Stimulated activated CD4-positive, alpha-beta T cell treated with anti-CD3 and anti-CD28 coated beads, TNF-alpha, amount 100 ng/mL, for 4 hours (primary cell): ENCODE results near the gene PIK3R5.
A peak's percentile ranks its signal among the peaks of the same experiment; 100 is the strongest.
"Not testable (repeated sequence)": the region's sequence is repeated elsewhere in the genome, so short reads cannot be mapped to it uniquely, and the experiment has no call there.

Experiments
- DNase-seq, 3 experiments: peaks; one replicate each; pipeline ENCODE4 v3.0.0-alpha.2; 2020; ENCODE audit warnings: low read depth in 3 of 3

The PIK3R5 gene

GRCh38 chr17:8985054-8985701, 19.7 kb upstream of the PIK3R5 start:
- DNase-seq, result no peak

- DNase-seq, result not testable (repeated sequence)
Measured at GRCh38 chr17:8984225-8984624, 18.7 kb upstream of the PIK3R5 start.

- no peak for DNase-seq
Measured at GRCh38 chr17:8981443-8981842, 15.9 kb upstream of the PIK3R5 start.

- no peak for DNase-seq
Measured at GRCh38 chr17:8979715-8980114, 14.2 kb upstream of the PIK3R5 start.

GRCh38 chr17:8976638-8977037, 11.1 kb upstream of the PIK3R5 start:
- DNase-seq, result no peak

- no peak for DNase-seq
Measured at GRCh38 chr17:8975091-8975725, 9.7 kb upstream of the PIK3R5 start.

- DNase-seq, result no peak
Measured at GRCh38 chr17:8969901-8970300, 4.4 kb upstream of the PIK3R5 start.

- no peak for DNase-seq
Measured at GRCh38 chr17:8968503-8968902, 3.0 kb upstream of the PIK3R5 start.

- no peak for DNase-seq
Measured at GRCh38 chr17:8967861-8968260, 2.4 kb upstream of the PIK3R5 start.

- DNase-seq, result no peak
Measured at GRCh38 chr17:8966926-8967325, 1.4 kb upstream of the PIK3R5 start.

- no peak for DNase-seq
Measured at GRCh38 chr17:8964801-8965393, 610 bp downstream of the PIK3R5 start.

- no peak for DNase-seq
Measured at GRCh38 chr17:8963647-8964258, 1.8 kb downstream of the PIK3R5 start.

GRCh38 chr17:8963014-8963413, 2.5 kb downstream of the PIK3R5 start:
- no peak for DNase-seq

GRCh38 chr17:8961829-8962228, 3.7 kb downstream of the PIK3R5 start:
- no peak for DNase-seq

- no peak for DNase-seq
Measured at GRCh38 chr17:8960325-8961140, 5.0 kb downstream of the PIK3R5 start.

GRCh38 chr17:8959312-8959918, 6.1 kb downstream of the PIK3R5 start:
- DNase-seq, result no peak

- no peak for DNase-seq
Measured at GRCh38 chr17:8957721-8958120, 7.8 kb downstream of the PIK3R5 start.

- no peak for DNase-seq
Measured at GRCh38 chr17:8956465-8956902, 9.0 kb downstream of the PIK3R5 start.

- DNase-seq, result no peak
Measured at GRCh38 chr17:8955021-8955959, 10.2 kb downstream of the PIK3R5 start.

GRCh38 chr17:8954339-8954738, 11.2 kb downstream of the PIK3R5 start:
- peak in 2 of 3 experiments; percentile 48 to 54 for DNase-seq
